ENCODE data around the gene ZFP91.

The ZFP91 gene

GRCh38 chr11:58639103-58639502, 60.2 kb downstream of the ZFP91 start:
- Histone ChIP-seq H3K9me2 (replicated peaks; ENCODE audit: control insufficient read depth, low read length) (no peaks in the 10 kb centered on the region), H3K4me3 (ENCODE audit: low read length) (no peak overlapping the region), H3K4me2 (ENCODE audit: low read length) (no peak overlapping the region), H3K9me3 (ENCODE audit: control insufficient read depth, insufficient read depth, low read length) (no peaks in the 10 kb centered on the region), H3K27me3 (ENCODE audit: control insufficient read depth, low read length) (no peaks in the 10 kb centered on the region), H3K36me3 (ENCODE audit: control insufficient read depth, low read length) (no peaks in the 10 kb centered on the region), H3K79me2 (ENCODE audit: control insufficient read depth, low read length) (no peaks in the 10 kb centered on the region), H3K27ac (ENCODE audit: low read depth, low read length) (no peak overlapping the region), H3F3A (ENCODE audit: control insufficient read depth, insufficient read depth) (no peaks in the 10 kb centered on the region), H4K20me1 (ENCODE audit: control insufficient read depth, insufficient read depth, low read depth, low read length) (no peaks in the 10 kb centered on the region), H3K4me1 (ENCODE audit: control insufficient read depth, low read length) (no peaks in the 10 kb centered on the region)
- TF ChIP-seq, protein P1, sequence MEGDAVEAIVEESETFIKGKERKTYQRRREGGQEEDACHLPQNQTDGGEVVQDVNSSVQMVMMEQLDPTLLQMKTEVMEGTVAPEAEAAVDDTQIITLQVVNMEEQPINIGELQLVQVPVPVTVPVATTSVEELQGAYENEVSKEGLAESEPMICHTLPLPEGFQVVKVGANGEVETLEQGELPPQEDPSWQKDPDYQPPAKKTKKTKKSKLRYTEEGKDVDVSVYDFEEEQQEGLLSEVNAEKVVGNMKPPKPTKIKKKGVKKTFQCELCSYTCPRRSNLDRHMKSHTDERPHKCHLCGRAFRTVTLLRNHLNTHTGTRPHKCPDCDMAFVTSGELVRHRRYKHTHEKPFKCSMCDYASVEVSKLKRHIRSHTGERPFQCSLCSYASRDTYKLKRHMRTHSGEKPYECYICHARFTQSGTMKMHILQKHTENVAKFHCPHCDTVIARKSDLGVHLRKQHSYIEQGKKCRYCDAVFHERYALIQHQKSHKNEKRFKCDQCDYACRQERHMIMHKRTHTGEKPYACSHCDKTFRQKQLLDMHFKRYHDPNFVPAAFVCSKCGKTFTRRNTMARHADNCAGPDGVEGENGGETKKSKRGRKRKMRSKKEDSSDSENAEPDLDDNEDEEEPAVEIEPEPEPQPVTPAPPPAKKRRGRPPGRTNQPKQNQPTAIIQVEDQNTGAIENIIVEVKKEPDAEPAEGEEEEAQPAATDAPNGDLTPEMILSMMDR (IDR thresholded peaks at IDR 0.05; ENCODE audit: low read depth, low read length, poor library complexity, severe bottlenecking) = no peak
- TF ChIP-seq EZH2phosphoT487 (IDR thresholded peaks at IDR 0.05; ENCODE audit: borderline replicate concordance, low read length) = no peak

GRCh38 chr11:58639669-58640068, 60.8 kb downstream of the ZFP91 start:
- TF ChIP-seq, protein P1 (IDR thresholded peaks at IDR 0.05; ENCODE audit: low read depth, low read length, poor library complexity, severe bottlenecking) = no peak
- no peak for TF ChIP-seq EZH2phosphoT487 (IDR thresholded peaks at IDR 0.05; ENCODE audit: borderline replicate concordance, low read length)
- Histone ChIP-seq H3K27ac (ENCODE audit: low read depth, low read length) (no peak overlapping the region), H3F3A (ENCODE audit: control insufficient read depth, insufficient read depth) (no peaks in the 10 kb centered on the region), H3K4me1 (ENCODE audit: control insufficient read depth, low read length) (no peaks in the 10 kb centered on the region), H3K79me2 (ENCODE audit: control insufficient read depth, low read length) (no peaks in the 10 kb centered on the region), H3K9me3 (ENCODE audit: control insufficient read depth, insufficient read depth, low read length) (no peaks in the 10 kb centered on the region), H3K9me2 (replicated peaks; ENCODE audit: control insufficient read depth, low read length) (no peaks in the 10 kb centered on the region), H3K27me3 (ENCODE audit: control insufficient read depth, low read length) (no peaks in the 10 kb centered on the region), H3K36me3 (ENCODE audit: control insufficient read depth, low read length) (no peaks in the 10 kb centered on the region), H4K20me1 (ENCODE audit: control insufficient read depth, insufficient read depth, low read depth, low read length) (no peaks in the 10 kb centered on the region), H3K4me3 (ENCODE audit: low read length) (no peak overlapping the region), H3K4me2 (ENCODE audit: low read length) (no peak overlapping the region)

DNA sequence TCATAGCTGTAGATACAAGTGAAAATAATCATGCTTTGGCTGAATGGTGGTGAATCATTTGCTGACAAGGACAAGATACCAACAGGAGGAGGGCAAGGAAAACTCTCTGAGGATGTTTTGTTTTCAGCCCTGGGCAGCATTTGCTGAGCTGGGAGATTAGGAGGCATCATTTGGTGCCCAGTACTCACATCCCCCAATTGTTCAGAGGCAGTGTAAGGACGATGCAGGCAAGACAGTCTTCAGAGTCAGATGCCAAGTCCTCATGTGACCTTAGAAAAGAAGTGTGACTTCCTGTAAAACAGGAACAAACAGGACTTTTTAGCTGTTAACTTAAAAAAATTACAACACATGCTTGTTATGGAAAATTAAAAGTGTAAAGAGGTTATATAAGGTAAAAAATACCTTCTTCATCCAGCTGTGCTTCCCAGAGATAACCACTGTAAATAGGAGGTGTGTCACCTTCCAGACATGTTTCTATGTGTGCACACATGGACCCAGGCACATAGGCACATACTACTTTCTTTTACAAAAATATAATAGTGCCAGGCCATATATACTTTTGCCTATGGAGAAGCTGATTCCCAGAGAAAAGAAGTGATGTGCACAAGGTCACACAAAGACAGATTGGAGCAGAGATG, 61.6 kb downstream of the ZFP91 start:
- no peaks in the 10 kb centered on the region for H4K20me1 ChIP-seq (ENCODE audit: control insufficient read depth, insufficient read depth, low read depth, low read length)
- H3K79me2 ChIP-seq (ENCODE audit: control insufficient read depth, low read length) = no peaks in the 10 kb centered on the region
- H3K4me3 ChIP-seq (ENCODE audit: low read length) = no peak overlapping the region
- H3K4me2 ChIP-seq (ENCODE audit: low read length) = no peak overlapping the region
- no peaks in the 10 kb centered on the region for H3F3A ChIP-seq (ENCODE audit: control insufficient read depth, insufficient read depth)
- no peak for TF ChIP-seq EZH2phosphoT487 (IDR thresholded peaks at IDR 0.05; ENCODE audit: borderline replicate concordance, low read length)
- TF ChIP-seq, protein P1 (IDR thresholded peaks at IDR 0.05; ENCODE audit: low read depth, low read length, poor library complexity, severe bottlenecking) = no peak
- H3K36me3 ChIP-seq (ENCODE audit: control insufficient read depth, low read length) = no peaks in the 10 kb centered on the region
- H3K9me2 ChIP-seq (replicated peaks; ENCODE audit: control insufficient read depth, low read length) = no peaks in the 10 kb centered on the region
- peaks cover 3% of the 10 kb centered on the region for H3K9me3 ChIP-seq (ENCODE audit: control insufficient read depth, insufficient read depth, low read length)
- no peaks in the 10 kb centered on the region for H3K27me3 ChIP-seq (ENCODE audit: control insufficient read depth, low read length)
- no peaks in the 10 kb centered on the region for H3K4me1 ChIP-seq (ENCODE audit: control insufficient read depth, low read length)
- H3K27ac ChIP-seq (ENCODE audit: low read depth, low read length) = no peak overlapping the region
